Stimulated activated memory B cell treated with anti-CD40 and anti-IgM and Interleukin-4, amounts not matched to agents 10 μg/mL and 1 μg/mL and 100 μg/mL, for 72 hours (primary cell): ENCODE measurements around the gene OBP2A.
"Not testable (repeated sequence)": the region's sequence is repeated elsewhere in the genome, so short reads cannot be mapped to it uniquely, and the experiment has no call there.

ENCODE experiments used
- ATAC-seq: fragments of 150-1000 bp; cut with Tn5 transposase; 2 replicates; pipeline ENCODE4 v1.10.0; 2021
- H3K27ac Mint-ChIP-seq: one replicate; pipeline ENCODE4 v1.8.0; 2022; ENCODE audit warnings: mild to moderate bottlenecking, mixed read lengths
- H3K27me3 Mint-ChIP-seq: one replicate; pipeline ENCODE4 v1.8.0; 2022; ENCODE audit warnings: mixed read lengths
- H3K36me3 Mint-ChIP-seq: one replicate; pipeline ENCODE4 v1.8.0; 2022; ENCODE audit warnings: mixed read lengths
- H3K4me1 Mint-ChIP-seq: one replicate; pipeline ENCODE4 v1.8.0; 2022; ENCODE audit warnings: mixed read lengths
- H3K4me3 Mint-ChIP-seq: one replicate; pipeline ENCODE4 v1.8.0; 2022; ENCODE audit warnings: mild to moderate bottlenecking, moderate library complexity, mixed read lengths
- H3K9me3 Mint-ChIP-seq: one replicate; pipeline ENCODE4 v1.8.0; 2022; ENCODE audit warnings: mixed read lengths

The OBP2A gene

DNA sequence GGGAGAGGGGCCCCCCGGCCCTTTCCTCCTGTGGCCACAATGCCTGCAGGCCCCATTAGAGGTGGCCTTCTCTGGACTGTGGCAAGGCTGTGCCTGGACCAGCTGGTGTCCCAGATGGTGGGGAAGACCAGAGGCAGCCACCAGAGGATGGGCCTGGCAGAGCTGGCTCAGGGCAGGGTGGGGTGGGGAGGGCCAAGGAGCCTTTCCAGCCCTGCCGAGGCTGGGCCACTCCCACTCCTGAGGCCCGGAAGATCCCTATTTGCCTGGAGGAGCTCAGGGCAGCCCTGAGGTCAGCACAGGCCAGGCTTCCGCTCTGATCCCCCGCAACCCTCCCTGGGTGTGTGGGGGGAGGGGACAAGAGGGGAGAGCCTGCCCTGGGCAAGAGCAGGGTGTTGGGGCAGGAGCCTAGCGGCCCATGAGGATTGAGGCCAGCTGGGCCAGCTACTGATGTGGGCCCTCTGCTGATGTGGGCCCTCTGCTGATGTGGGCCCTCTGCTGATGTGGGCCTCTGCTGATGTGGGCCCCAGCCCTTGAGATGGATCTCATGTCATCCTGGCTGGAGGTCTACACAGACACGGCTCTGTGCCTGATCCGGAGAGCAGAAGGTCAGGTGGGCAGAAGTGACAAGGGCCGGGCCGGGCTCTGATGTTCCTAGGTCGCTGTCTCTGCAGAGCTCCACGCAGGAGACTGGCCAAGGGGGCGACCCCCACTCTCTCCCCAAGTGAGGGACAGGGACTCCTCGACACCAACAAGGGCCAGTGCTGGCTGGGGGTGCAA, 39.4 kb upstream of the OBP2A start:
- H3K27me3 Mint-ChIP-seq: no peaks in the 10 kb centered on the region
- peaks cover 25% of the 10 kb centered on the region for H3K4me1 Mint-ChIP-seq
- ATAC-seq: no peak
- peaks cover 16% of the 10 kb centered on the region for H3K9me3 Mint-ChIP-seq
- peaks cover 39% of the 10 kb centered on the region for H3K36me3 Mint-ChIP-seq
- no peak overlapping the region for H3K4me3 Mint-ChIP-seq
- H3K27ac Mint-ChIP-seq: no peak overlapping the region

DNA sequence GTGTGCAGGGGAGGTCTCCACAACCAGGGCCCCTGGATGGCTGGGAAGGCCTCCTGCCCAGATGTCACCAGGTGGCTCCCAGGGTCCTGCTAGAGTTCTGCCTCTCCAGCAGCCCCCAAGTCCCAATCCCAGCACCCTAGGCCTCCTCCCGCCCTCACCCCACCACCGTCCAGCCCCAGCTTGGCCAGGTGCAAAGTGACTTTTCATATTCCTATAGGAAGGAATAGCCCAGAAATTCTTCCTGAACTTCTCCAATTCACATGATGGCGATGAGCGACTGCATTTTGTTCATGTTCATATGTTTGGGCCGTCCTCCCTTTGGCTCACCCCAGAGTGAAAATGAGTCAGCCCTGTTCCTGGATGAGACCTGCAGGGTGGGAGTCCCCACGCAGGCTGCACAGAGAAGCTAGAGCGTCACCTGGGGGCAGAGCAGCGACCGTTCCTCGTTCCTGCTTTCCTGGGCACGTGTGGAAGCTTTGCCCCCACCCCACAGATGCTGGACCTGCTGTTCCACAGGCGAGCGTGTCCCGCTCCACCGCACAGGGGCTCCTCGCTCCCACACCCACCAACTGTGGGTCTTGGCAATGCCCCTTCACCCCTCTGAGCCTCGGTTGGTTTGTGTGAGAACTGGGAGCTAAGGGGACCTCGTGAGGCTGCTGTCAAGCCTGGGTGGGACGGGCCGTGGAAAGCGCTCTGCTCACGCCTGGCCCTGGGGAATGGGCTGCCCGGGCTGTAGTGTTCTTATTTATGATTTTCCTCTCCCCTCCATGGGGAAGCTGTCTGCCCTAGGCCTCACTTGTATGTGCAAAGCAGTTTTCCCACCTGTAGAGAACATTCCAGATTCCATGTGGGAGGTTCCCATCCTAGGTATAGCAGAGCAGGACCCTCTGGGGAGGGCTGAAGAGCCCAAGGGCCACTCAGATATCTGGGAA, 38.6 kb upstream of the OBP2A start:
- Mint-ChIP-seq H3K4me1 (peaks cover 16% of the 10 kb centered on the region), H3K27me3 (no peaks in the 10 kb centered on the region), H3K36me3 (peaks cover 32% of the 10 kb centered on the region), H3K4me3 (no peak overlapping the region), H3K27ac (no peak overlapping the region), H3K9me3 (peaks cover 16% of the 10 kb centered on the region)
- no peak for ATAC-seq

DNA sequence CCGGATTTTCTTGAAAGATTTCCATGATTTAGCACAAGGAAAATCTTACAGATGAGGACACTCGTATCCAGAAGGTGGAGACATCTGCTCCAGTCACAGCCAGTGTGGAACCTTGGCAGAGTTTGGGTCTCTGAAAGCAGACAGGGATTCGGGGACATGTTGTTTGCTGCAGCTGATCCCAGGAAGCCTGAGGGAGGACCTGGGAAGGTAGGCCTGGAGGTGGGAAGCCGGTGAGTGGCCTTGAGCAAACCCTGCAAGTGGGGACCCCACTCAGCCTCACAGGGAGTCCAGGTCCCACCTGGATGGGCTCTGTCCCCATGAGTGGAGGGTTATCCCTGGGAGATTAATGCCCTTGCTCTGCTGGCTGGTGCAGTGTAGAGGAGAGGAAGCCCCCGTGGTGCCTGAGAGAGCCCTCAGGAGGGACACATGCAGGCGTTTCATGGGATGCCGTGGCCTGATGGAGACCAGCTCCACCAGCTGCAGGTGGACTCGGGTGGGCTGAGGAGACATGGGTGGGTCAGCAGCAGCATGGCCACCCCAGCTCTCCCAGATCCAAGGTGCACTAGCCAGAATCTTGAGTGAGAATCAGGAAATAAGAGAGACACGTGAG, 37.6 kb upstream of the OBP2A start:
- Mint-ChIP-seq H3K4me1 (peaks cover 12% of the 10 kb centered on the region), H3K9me3 (peaks cover 16% of the 10 kb centered on the region)

DNA sequence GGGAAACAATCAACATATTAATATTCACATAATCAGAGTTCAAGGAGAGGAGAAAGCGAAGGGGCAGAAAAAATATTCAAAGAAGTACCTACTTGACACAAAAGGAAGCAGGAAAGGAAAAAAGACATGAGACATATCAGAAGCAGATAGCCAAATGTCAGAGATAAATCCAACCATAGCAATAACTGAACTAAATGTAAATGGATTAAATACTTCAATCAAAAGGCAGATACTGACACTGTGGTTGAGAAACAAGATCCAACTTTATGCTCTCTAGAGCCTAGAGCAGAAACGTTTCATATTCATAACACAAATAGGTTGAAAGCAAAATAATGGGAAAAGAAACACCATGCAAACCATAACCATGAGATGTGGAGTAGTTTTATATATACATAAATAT, 36.5 kb upstream of the OBP2A start:
- no peak overlapping the region for H3K27ac Mint-ChIP-seq
- no peak for ATAC-seq
- H3K4me3 Mint-ChIP-seq: no peak overlapping the region
- H3K4me1 Mint-ChIP-seq: peaks cover 9% of the 10 kb centered on the region
- peaks cover 11% of the 10 kb centered on the region for H3K36me3 Mint-ChIP-seq
- peaks cover 16% of the 10 kb centered on the region for H3K9me3 Mint-ChIP-seq
- H3K27me3 Mint-ChIP-seq: peaks cover 8% of the 10 kb centered on the region

More for the DNA sequence above, 37.6 kb upstream of the OBP2A start:
- peaks cover 22% of the 10 kb centered on the region for H3K36me3 Mint-ChIP-seq
- ATAC-seq: no peak
- no peak overlapping the region for H3K4me3 Mint-ChIP-seq
- no peak overlapping the region for H3K27ac Mint-ChIP-seq
- H3K27me3 Mint-ChIP-seq: peaks cover under 1% of the 10 kb centered on the region

DNA sequence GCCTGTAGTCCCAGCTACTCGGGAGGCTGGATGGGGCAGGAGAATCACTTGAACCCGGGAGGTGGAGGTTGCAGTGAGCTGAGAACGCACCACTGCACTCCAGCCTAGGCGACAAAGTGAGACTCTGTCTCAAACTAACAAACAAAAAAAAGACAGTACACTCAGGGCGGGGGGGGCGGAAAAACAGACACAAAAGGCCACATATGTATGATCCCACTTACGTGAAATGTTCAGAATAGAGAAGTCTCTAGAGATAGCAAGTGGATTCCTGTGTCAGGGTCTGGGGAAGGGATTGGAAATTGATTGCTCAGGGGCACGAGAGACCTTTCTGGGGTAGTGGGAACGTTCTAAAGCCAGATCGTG, 33.7 kb upstream of the OBP2A start:
- Mint-ChIP-seq H3K4me3 (no peak overlapping the region), H3K27ac (no peak overlapping the region), H3K9me3 (peaks cover 16% of the 10 kb centered on the region), H3K27me3 (peaks cover 9% of the 10 kb centered on the region), H3K36me3 (no peaks in the 10 kb centered on the region), H3K4me1 (no peaks in the 10 kb centered on the region)
- ATAC-seq: no peak

DNA sequence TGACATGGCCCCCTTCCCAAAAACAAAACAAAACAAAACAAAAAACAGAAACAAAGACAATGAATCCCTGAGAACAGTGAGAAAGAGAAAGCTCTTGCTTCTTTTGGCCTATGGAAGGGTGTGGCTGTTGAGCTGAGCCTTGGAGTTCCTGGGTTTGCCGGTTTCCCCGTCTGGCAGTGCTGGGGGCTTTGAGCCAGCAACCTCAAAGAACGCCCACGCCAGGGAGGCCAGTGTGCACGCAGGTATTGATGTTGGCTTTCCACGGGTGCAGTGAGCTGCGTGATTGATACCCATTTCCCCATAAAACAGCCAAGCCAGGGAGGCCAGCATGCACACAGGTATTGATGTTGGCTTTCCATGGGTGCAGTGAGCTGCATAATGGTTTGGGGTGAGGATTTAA, 33.0 kb upstream of the OBP2A start:
- Mint-ChIP-seq H3K27ac (no peak overlapping the region), H3K36me3 (no peaks in the 10 kb centered on the region), H3K27me3 (peaks cover 16% of the 10 kb centered on the region), H3K4me3 (no peak overlapping the region), H3K4me1 (no peaks in the 10 kb centered on the region), H3K9me3 (peaks cover 16% of the 10 kb centered on the region)
- ATAC-seq: no peak

DNA sequence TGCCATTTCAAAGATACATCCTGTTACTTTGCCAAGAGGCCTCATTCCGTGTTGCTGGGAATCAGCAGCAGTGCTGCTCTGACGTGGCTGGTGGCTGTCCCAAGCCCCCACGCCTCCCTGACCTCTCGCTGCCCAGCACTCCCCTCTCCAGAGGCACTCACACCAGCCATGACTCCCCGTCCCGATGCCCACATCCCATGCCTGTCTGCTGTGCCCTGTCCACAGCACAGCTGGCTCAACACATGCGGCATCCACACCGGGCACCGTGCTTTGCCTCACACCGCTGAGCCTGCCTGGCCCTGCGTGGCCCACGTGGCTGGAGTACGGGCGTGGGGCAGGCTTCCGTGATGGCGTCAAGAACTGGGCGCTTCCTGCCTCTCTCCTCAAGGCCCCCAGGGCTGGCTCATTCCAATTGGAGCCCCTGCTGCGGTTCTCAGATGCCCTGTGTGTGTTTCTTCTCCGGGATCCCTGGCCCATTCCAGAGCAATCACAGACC, 32.5 kb upstream of the OBP2A start:
- Mint-ChIP-seq H3K36me3 (no peaks in the 10 kb centered on the region), H3K4me3 (no peak overlapping the region), H3K4me1 (no peaks in the 10 kb centered on the region), H3K27ac (no peak overlapping the region), H3K27me3 (peaks cover 17% of the 10 kb centered on the region), H3K9me3 (peaks cover 12% of the 10 kb centered on the region)
- ATAC-seq: peak; percentile 32

DNA sequence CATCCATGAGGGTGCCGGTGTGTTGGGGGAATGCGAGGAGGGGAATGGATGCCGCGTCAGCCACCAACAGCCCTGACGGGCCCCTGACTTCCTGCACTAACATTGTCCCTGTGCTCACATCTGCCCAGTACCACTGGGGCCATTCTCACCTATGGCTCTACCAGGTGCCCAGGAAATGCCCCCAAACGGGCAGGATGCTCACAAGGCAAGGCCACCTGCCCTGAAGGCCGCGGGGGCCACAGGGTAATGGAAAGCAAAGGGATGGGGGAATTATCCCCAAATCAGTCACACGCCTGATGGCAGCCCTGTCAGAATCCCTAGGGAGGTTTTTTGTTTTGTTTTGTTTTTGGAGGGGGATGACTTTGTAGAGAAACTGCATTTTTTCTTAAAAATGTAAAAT, 32.0 kb upstream of the OBP2A start:
- not testable (repeated sequence) for ATAC-seq
- H3K27me3 Mint-ChIP-seq: peaks cover 17% of the 10 kb centered on the region

DNA sequence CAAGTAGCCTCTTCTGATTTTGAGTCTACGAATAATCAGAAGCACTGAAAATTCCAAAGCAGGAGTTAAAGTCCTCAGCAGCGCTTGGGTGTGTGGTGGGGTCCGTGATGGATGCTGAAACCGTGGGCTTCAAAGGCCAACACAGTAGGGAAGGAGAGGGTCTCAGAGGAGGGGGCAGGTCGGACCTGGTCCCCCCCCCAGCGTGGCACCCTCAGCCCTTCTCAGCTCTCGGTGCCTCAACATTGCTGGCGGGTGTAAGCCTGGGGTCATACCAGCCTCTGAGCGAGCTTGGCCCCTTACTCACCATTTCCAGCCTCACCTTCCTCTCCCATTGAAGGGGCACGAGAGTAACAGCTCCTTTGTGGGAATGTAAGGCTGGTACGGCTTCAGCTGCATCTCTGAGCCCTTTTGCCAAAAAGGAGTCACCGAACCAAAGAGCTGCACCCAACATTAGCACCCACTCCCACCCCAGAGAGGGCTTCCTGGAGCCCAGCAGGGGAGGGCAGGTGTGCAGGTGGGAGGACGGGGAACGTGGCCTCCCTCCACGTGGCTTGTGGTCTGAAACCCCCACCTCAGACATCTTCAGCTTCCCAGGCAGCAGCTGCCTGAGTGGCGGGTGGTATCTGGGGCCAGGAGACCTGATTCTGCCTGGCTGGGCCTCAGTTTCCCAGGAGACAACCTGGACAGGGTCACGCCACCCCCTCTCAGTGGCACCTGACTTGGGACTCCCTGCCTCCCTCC, 31.4 kb upstream of the OBP2A start:
- Mint-ChIP-seq H3K36me3 (no peaks in the 10 kb centered on the region), H3K9me3 (peaks cover under 1% of the 10 kb centered on the region), H3K4me1 (no peaks in the 10 kb centered on the region), H3K27me3 (peaks cover 17% of the 10 kb centered on the region), H3K4me3 (no peak overlapping the region), H3K27ac (no peak overlapping the region)
- ATAC-seq: peak; percentile 18

More for the DNA sequence above, 32.0 kb upstream of the OBP2A start:
- not testable (repeated sequence) for H3K27ac Mint-ChIP-seq, H3K36me3 Mint-ChIP-seq, H3K4me1 Mint-ChIP-seq, H3K9me3 Mint-ChIP-seq, H3K4me3 Mint-ChIP-seq

DNA sequence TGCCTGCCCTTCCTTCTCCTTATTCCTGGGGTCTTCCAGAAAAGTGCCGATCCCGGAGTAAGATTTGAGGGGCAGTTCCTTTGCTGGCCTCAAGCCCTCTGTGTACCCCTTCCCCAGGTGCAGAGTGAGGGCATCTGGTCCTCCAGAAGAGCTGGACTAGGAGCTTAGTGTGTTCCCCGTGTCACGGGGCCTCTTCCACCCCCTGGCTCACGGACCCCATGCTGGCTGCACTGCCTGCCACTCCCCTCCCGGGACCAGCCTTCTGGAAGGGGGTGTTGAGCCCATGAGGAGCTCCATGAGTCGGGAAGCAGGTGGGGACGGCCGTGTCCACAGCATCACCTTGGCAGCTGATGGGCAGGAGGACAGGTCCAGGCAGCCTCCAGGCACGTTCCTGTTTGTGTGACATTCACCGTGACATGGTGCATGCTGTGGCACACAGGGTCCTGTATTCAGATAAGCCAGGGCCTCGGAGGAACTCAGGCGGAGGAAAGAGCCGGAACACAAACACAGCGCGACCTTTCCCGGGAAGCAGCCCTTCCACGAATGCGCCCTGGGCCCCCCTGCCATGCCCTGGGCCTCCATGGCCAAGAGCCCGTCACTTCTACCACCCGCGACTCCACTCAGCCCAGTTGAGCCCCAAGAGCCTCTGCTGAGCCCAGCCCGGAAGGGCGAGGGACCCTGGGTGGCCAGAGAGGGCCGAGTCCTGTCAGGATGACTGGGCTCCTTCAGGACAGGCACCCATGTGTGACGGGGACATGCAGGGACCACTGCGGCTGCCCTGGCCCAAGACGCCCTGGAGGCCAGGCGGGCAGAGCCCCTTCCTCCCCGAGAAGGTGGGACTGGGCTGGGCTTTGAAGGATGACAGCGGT, 30.6 kb upstream of the OBP2A start:
- peaks cover 19% of the 10 kb centered on the region for H3K27me3 Mint-ChIP-seq
- no peaks in the 10 kb centered on the region for H3K9me3 Mint-ChIP-seq
- H3K36me3 Mint-ChIP-seq: no peaks in the 10 kb centered on the region
- no peak overlapping the region for H3K27ac Mint-ChIP-seq
- H3K4me1 Mint-ChIP-seq: no peaks in the 10 kb centered on the region
- ATAC-seq: no peak
- H3K4me3 Mint-ChIP-seq: no peak overlapping the region

DNA sequence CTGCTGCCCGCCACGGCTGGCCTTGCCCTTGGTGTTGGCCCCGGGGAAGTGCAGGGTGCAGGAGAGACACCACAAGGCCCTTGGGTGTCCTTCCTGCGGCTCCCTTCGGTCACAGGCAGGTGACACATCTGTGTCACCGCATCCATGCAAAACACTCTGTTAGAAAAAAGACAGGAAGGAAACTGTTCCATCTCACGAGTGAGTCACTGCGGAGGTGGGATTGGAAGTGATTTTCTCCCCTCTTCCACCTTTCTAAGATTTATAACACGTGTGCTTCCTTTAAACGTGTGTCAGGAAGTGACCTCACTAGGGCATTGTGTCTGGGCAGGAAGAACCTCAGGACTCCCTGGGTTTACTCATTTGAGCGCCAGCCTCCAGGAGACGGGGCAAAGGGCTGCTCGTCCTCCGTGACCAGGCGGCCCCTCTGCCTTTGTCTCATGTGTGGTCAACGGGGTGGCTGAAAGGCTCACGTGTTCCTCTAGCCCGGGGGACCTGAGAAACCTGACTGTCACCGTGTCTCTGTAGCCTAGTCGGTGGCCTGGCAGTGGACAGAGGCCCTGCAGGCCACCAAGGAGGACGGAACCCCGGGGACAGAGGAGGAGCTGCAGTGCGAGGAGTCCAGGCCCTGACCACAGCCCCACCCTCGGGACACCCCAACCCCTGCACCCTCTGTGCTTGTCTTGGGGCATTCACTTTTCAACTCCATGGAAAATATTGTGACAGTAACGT, 29.6 kb upstream of the OBP2A start:
- Mint-ChIP-seq H3K9me3 (no peaks in the 10 kb centered on the region), H3K36me3 (no peaks in the 10 kb centered on the region), H3K4me1 (no peaks in the 10 kb centered on the region), H3K27me3 (peaks cover 29% of the 10 kb centered on the region), H3K27ac (no peak overlapping the region), H3K4me3 (no peak overlapping the region)
- no peak for ATAC-seq

DNA sequence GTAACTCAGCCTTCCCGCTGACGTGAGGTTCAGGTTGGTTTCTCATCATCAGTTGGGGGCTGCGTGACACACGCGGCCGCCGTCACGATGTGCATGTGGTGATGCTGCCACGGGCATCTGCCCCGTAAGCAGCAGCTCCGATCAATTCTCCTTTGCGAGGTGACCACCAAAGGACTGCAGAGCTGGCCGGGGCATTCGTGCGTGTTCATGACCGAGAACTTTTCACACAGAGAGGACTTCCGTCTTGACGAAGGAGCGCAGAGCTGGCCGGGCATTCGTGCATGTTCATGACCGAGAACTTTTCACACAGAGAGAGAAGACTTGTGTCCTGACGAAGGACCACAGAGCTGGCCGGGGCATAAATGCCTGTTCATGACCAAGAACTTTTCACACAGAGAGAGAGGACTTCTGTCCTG, 28.5 kb upstream of the OBP2A start:
- H3K4me1 Mint-ChIP-seq: no peaks in the 10 kb centered on the region
- ATAC-seq: no peak
- no peak overlapping the region for H3K27ac Mint-ChIP-seq
- no peak overlapping the region for H3K4me3 Mint-ChIP-seq
- no peaks in the 10 kb centered on the region for H3K36me3 Mint-ChIP-seq
- H3K9me3 Mint-ChIP-seq: no peaks in the 10 kb centered on the region
- H3K27me3 Mint-ChIP-seq: peaks cover 40% of the 10 kb centered on the region

DNA sequence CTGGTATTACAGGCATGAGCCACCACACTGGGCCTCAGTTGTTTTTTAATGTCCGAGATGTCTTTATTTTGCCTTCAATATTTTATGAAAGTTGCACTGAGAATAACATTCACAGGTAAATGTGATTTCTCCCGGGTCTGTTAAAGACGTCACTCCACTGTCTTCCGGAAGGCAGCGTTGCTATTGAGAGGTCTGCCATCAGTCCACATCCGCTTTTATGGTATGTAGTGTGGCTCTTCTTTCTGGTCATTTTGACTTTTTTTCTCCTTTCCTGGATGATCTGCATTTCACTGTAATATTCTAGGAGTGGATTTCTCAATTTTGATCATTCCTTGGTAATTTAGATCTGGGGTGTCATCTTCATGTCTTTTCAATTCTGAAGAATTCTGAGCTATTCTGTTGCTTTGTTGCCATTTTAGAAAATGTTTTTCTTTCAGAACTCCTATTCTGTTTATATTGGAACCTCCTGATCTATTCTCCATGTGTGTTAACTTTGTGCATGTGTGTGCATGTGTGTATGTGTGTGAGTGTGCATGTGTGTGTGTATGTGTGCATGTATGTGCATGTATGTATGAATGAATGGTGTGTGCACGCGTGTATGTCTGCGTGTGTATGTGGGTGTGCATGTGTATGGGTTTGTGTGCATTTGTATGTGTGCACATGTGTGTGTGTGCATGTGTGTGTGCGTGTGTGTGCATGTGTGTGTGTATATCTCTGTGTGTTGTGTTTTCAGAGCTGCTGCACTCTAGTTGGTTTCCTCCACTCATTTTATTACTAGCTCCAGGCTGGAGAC, 26.6 kb upstream of the OBP2A start:
- no peak overlapping the region for H3K4me3 Mint-ChIP-seq
- H3K27me3 Mint-ChIP-seq: peaks cover 38% of the 10 kb centered on the region
- H3K9me3 Mint-ChIP-seq: no peaks in the 10 kb centered on the region
- ATAC-seq: no peak
- H3K36me3 Mint-ChIP-seq: no peaks in the 10 kb centered on the region
- H3K27ac Mint-ChIP-seq: no peak overlapping the region
- H3K4me1 Mint-ChIP-seq: no peaks in the 10 kb centered on the region
